ENCODE results near the gene WDR86.

DNA sequence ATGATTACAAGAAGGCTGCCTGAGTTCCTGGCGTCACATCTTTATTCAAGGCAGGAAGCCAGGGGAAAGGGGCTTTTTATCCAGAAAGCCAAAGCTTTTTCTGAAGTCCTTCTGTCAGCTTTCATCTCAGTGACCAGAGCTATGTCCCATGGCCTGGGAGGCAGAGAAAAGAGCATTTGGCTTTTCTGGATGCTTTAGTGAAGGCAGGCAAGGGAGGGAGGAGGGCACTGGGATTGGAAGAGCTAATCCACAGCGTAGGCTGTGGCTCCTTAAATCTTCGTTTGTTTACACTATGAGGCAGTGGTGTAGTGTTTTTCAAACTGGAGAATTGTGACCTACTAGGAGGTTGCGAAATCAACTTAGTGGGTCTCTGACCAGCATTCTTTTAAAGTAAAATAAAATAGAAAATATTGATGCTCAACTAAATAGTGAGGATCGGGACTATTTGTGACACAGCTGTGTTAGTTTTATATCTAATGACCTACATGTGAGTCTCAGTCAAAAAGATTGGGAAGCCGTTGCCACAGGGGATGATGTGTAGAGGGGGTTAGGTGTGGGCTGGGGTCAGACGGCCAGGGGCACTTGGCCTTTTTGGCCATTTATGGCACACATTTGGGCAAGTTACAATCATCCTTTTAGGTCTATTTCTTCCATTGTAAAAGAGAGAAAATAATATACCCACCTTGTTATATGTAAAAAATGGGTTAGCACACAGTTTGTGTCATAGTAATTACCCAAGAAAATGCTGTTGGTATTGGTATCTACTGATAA is 16.0 kb upstream of the WDR86 start:
- TF ChIP-seq BACH2 (CRISPR knock-in tag; IDR thresholded peaks at IDR 0.05; ENCODE audit: borderline replicate concordance) = no peak
- TF ChIP-seq, protein P1, sequence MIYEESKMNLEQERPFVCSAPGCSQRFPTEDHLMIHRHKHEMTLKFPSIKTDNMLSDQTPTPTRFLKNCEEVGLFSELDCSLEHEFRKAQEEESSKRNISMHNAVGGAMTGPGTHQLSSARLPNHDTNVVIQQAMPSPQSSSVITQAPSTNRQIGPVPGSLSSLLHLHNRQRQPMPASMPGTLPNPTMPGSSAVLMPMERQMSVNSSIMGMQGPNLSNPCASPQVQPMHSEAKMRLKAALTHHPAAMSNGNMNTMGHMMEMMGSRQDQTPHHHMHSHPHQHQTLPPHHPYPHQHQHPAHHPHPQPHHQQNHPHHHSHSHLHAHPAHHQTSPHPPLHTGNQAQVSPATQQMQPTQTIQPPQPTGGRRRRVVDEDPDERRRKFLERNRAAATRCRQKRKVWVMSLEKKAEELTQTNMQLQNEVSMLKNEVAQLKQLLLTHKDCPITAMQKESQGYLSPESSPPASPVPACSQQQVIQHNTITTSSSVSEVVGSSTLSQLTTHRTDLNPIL (CRISPR knock-in tag; IDR thresholded peaks at IDR 0.05; ENCODE audit: low read depth) = no peak

All from SK-N-SH treated with all-trans-retinoic acid at 6 μM for 48 hours (cell line).